Measurements from ENCODE around the gene CBX1. TPM values are rescaled to one million over a fixed set of nuclear protein-coding genes. Genes with fewer than 3 reads are reported as not detected.

Gene CBX1
- total and polyA plus RNA-seq, 2 experiments from 2014 or later, result 127 to 223 TPM

- Histone ChIP-seq H3K4me1 (ENCODE audit: insufficient read depth) (peaks cover 15% of the 10 kb centered on the region), H2AFZ (no peak overlapping the region), H3K9me2 (ENCODE audit: insufficient read depth) (no peaks in the 10 kb centered on the region), H3K27ac (ENCODE audit: low read depth) (no peak overlapping the region), H3K36me3 (ENCODE audit: insufficient read depth) (peaks cover 3% of the 10 kb centered on the region; the same call in 1 of the 2 replicates), H4K20me1 (replicated peaks; ENCODE audit: insufficient read depth) (peaks cover 16% of the 10 kb centered on the region), H3F3A (replicated peaks; ENCODE audit: low read depth) (peaks cover 7% of the 10 kb centered on the region), H3K4me2 (no peak overlapping the region), H3K27me3 (ENCODE audit: insufficient read depth) (no peaks in the 10 kb centered on the region), H3K4me3 (no peak overlapping the region), H3K79me2 (replicated peaks; ENCODE audit: insufficient read depth) (peaks cover 56% of the 10 kb centered on the region)
- DNase-seq (ENCODE audit: low spot score) (no peak), ATAC-seq (no peak)
- Mint-ChIP-seq H3K36me3 (ENCODE audit: low read depth) (peaks cover 15% of the 10 kb centered on the region; the same call in 2 of the 3 replicates), H3K27me3 (ENCODE audit: insufficient read depth, low read depth, poor library complexity) (peaks cover 14% of the 10 kb centered on the region), H3K9me3 (no peaks in the 10 kb centered on the region), H3K27ac (peak overlapping the region; percentile 50; the same call in 1 of the 2 replicates), H3K4me1 (peaks cover 12% of the 10 kb centered on the region), H3K4me3 (no peak overlapping the region; the same call in 2 of the 3 replicates)
- TF ChIP-seq NANOG (IDR thresholded peaks at IDR 0.05; ENCODE audit: borderline replicate concordance), result no peak
- TF ChIP-seq, protein P1, sequence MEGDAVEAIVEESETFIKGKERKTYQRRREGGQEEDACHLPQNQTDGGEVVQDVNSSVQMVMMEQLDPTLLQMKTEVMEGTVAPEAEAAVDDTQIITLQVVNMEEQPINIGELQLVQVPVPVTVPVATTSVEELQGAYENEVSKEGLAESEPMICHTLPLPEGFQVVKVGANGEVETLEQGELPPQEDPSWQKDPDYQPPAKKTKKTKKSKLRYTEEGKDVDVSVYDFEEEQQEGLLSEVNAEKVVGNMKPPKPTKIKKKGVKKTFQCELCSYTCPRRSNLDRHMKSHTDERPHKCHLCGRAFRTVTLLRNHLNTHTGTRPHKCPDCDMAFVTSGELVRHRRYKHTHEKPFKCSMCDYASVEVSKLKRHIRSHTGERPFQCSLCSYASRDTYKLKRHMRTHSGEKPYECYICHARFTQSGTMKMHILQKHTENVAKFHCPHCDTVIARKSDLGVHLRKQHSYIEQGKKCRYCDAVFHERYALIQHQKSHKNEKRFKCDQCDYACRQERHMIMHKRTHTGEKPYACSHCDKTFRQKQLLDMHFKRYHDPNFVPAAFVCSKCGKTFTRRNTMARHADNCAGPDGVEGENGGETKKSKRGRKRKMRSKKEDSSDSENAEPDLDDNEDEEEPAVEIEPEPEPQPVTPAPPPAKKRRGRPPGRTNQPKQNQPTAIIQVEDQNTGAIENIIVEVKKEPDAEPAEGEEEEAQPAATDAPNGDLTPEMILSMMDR (conservative IDR thresholded peaks at IDR 0.05; ENCODE audit: low read depth in 2 of 2), result no peak
- no peak for TF ChIP-seq STAT1 (IDR thresholded peaks at IDR 0.05; ENCODE audit: unreplicated experiment)
- TF ChIP-seq, protein P2, sequence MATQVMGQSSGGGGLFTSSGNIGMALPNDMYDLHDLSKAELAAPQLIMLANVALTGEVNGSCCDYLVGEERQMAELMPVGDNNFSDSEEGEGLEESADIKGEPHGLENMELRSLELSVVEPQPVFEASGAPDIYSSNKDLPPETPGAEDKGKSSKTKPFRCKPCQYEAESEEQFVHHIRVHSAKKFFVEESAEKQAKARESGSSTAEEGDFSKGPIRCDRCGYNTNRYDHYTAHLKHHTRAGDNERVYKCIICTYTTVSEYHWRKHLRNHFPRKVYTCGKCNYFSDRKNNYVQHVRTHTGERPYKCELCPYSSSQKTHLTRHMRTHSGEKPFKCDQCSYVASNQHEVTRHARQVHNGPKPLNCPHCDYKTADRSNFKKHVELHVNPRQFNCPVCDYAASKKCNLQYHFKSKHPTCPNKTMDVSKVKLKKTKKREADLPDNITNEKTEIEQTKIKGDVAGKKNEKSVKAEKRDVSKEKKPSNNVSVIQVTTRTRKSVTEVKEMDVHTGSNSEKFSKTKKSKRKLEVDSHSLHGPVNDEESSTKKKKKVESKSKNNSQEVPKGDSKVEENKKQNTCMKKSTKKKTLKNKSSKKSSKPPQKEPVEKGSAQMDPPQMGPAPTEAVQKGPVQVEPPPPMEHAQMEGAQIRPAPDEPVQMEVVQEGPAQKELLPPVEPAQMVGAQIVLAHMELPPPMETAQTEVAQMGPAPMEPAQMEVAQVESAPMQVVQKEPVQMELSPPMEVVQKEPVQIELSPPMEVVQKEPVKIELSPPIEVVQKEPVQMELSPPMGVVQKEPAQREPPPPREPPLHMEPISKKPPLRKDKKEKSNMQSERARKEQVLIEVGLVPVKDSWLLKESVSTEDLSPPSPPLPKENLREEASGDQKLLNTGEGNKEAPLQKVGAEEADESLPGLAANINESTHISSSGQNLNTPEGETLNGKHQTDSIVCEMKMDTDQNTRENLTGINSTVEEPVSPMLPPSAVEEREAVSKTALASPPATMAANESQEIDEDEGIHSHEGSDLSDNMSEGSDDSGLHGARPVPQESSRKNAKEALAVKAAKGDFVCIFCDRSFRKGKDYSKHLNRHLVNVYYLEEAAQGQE (IDR thresholded peaks at IDR 0.05; ENCODE audit: unreplicated experiment), result no peak
- no peak for TF ChIP-seq EZH2 (IDR thresholded peaks at IDR 0.05; ENCODE audit: low read depth, unreplicated experiment)
These were observed 9.5 kb upstream of the CBX1 start for GRCh38 chr17:48110761-48111160.

- H3K36me3 Mint-ChIP-seq (ENCODE audit: low read depth), result peaks cover 7% of the 10 kb centered on the region; the same call in 2 of the 3 replicates
- H3K27ac ChIP-seq (ENCODE audit: low read depth), result peak within 1 kb of the TSS; percentile 96
- H3K36me3 ChIP-seq (ENCODE audit: insufficient read depth), result no peaks in the 10 kb centered on the region
- H3K27ac Mint-ChIP-seq, result peak within 1 kb of the TSS; percentile 91
- H3K27me3 Mint-ChIP-seq (ENCODE audit: insufficient read depth, low read depth, poor library complexity), result peaks cover 15% of the 10 kb centered on the region
- H2AFZ ChIP-seq, result peak within 1 kb of the TSS; percentile 98
- ATAC-seq, result peak; percentile 96
- H3K4me3 Mint-ChIP-seq, result peak within 1 kb of the TSS; percentile 91
- no peaks in the 10 kb centered on the region; the same call in 1 of the 3 replicates for H3K9me3 Mint-ChIP-seq
- no peaks in the 10 kb centered on the region for H3K27me3 ChIP-seq (ENCODE audit: insufficient read depth)
- DNase-seq (ENCODE audit: low spot score), result peak; percentile 98
- H3K4me1 Mint-ChIP-seq, result peaks cover 14% of the 10 kb centered on the region
- peaks cover 7% of the 10 kb centered on the region for H3F3A ChIP-seq (replicated peaks; ENCODE audit: low read depth)
- peaks cover 15% of the 10 kb centered on the region for H3K4me1 ChIP-seq (ENCODE audit: insufficient read depth)
- peaks cover 13% of the 10 kb centered on the region for H4K20me1 ChIP-seq (replicated peaks; ENCODE audit: insufficient read depth)
- H3K4me2 ChIP-seq, result peak within 1 kb of the TSS; percentile 76
- peaks cover 45% of the 10 kb centered on the region for H3K79me2 ChIP-seq (replicated peaks; ENCODE audit: insufficient read depth)
- H3K9me2 ChIP-seq (ENCODE audit: insufficient read depth), result no peaks in the 10 kb centered on the region
- H3K4me3 ChIP-seq, result peak within 1 kb of the TSS; percentile 94
- TF ChIP-seq, protein P2 (IDR thresholded peaks at IDR 0.05; ENCODE audit: unreplicated experiment), result no peak
- TF ChIP-seq CREB1 (CRISPR knock-in tag; IDR thresholded peaks at IDR 0.05; ENCODE audit: low read depth), result peak; percentile 49
- no peak for TF ChIP-seq NANOG (IDR thresholded peaks at IDR 0.05; ENCODE audit: borderline replicate concordance)
- no peak for TF ChIP-seq EZH2 (IDR thresholded peaks at IDR 0.05; ENCODE audit: low read depth, unreplicated experiment)
- TF ChIP-seq ETS1 (IDR thresholded peaks at IDR 0.05), result peak; percentile 73; the same call in 1 of the 2 replicates
- TF ChIP-seq, protein P1 (conservative IDR thresholded peaks at IDR 0.05; ENCODE audit: low read depth in 2 of 2), result 0 out of 4 replicates have a peak, but pooled peaks of 1 of the 2 experiments have one; percentile 5
- TF ChIP-seq JUNB (IDR thresholded peaks at IDR 0.05; ENCODE audit: unreplicated experiment), result no peak
- no peak for TF ChIP-seq STAT1 (IDR thresholded peaks at IDR 0.05; ENCODE audit: unreplicated experiment)
These were observed 6.1 kb upstream of the CBX1 start, which contains the start of gene SNX11 for GRCh38 chr17:48107137-48108055. TSS of gene SNX11 (plus strand) at chr17:48107766. CDS start at chr17:48112044, 4,278 bp downstream.

Measured in GM23338 (cell line).